Measurements from ENCODE around the gene ANKRD2.
"Not testable (repeated sequence)": the region's sequence is repeated elsewhere in the genome, so short reads cannot be mapped to it uniquely, and the experiment has no call there.

Gene ANKRD2

GRCh38 chr10:97574374-97575126 lies 2.0 kb downstream of the ANKRD2 start:
- no peak overlapping the region for H3K4me3 ChIP-seq (ENCODE audit: control insufficient read depth, low read depth, low read length)
- DNase-seq (ENCODE audit: low read depth) = peak; percentile 42

DNA sequence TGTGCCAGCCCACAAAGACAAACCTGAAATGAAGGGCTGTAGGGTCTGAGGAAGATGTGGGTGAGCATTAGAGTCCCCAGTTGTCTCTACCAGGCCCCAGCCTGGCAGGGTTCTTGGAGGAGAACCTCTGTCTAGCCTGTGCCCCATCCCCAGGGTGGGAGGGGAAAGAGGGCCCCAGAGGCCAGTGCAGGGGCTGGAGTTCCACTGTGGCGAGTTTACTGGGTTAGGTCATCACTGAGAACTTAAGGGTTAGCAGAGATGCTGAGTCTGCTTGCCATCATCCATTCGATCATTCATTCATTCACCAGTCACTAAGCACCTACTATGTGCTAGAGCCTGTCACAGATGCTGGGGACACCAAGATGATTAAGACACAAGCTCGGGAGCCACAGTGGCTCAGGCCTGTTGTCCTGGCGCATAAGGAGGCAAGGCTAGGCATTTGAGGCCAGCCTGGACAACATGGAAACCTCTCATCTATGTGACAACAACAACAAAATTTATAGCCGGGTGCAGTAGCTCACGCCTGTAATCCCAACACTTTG lies 2.6 kb downstream of the ANKRD2 start:
- no peak for DNase-seq (ENCODE audit: low read depth)
- no peak overlapping the region for H3K4me3 ChIP-seq (ENCODE audit: control insufficient read depth, low read depth, low read length)
- no peak for TF ChIP-seq CTCF (conservative IDR thresholded peaks at IDR 0.05; ENCODE audit: control insufficient read depth, insufficient read depth, low read depth, low read length)

More at GRCh38 chr10:97574374-97575126, 2.0 kb downstream of the ANKRD2 start:
- no peak for TF ChIP-seq CTCF (conservative IDR thresholded peaks at IDR 0.05; ENCODE audit: control insufficient read depth, insufficient read depth, low read depth, low read length)

GRCh38 chr10:97576487-97576886 lies 3.9 kb downstream of the ANKRD2 start:
- H3K4me3 ChIP-seq (ENCODE audit: control insufficient read depth, low read depth, low read length); DNase-seq (ENCODE audit: low read depth): not testable (repeated sequence)

DNA sequence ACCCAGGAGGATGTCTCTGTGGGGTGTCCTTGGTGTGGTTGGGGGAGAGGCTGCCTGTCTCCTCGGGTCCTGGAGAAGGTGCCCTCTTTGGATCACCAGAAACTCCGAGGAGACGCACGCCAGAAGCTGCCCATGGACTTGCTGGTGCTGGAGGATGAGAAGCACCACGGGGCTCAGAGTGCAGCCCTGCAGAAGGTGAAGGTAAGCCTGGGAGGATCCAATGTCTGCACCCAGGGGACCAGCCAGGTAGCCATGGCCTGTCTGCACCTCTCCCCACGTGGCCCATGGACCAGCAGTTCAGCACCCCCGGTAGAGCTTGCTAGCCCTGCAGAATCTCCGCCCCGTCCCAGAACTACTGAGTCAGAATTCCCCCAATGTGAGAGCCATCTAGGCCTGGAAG lies 5.1 kb downstream of the ANKRD2 start:
- no peak for TF ChIP-seq CTCF (conservative IDR thresholded peaks at IDR 0.05; ENCODE audit: control insufficient read depth, insufficient read depth, low read depth, low read length)
- H3K4me3 ChIP-seq (ENCODE audit: control insufficient read depth, low read depth, low read length) = no peak overlapping the region
- no peak for DNase-seq (ENCODE audit: low read depth)

DNA sequence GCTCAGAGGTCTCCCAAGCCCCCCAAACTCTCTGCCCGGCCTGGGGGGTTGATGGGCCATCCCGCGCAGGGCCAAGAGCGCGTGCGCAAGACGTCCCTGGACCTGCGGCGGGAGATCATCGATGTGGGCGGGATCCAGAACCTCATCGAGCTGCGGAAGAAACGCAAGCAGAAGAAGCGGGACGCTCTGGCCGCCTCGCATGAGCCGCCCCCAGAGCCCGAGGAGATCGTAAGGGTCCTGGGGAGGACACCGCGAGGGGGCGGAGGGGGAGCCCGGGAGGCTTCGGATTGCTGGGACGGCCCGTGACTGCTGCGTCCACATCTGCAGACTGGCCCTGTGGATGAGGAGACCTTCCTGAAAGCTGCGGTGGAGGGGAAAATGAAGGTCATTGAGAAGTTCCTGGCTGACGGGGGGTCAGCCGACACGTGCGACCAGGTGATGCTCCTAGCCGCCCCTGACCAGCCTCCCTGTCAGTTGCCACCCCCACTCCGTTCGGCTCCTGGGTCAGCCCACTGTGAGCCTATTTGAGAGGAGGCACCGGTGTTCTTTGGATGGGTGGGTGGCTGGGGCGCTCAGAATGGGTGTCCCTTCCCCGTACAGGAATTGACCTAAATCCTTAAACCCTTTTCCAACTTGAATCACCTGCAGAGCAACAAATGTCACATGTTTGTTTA lies 5.7 kb downstream of the ANKRD2 start:
- no peak for TF ChIP-seq CTCF (conservative IDR thresholded peaks at IDR 0.05; ENCODE audit: control insufficient read depth, insufficient read depth, low read depth, low read length)
- peak overlapping the region; percentile 29 for H3K4me3 ChIP-seq (ENCODE audit: control insufficient read depth, low read depth, low read length)
- no peak for DNase-seq (ENCODE audit: low read depth)

DNA sequence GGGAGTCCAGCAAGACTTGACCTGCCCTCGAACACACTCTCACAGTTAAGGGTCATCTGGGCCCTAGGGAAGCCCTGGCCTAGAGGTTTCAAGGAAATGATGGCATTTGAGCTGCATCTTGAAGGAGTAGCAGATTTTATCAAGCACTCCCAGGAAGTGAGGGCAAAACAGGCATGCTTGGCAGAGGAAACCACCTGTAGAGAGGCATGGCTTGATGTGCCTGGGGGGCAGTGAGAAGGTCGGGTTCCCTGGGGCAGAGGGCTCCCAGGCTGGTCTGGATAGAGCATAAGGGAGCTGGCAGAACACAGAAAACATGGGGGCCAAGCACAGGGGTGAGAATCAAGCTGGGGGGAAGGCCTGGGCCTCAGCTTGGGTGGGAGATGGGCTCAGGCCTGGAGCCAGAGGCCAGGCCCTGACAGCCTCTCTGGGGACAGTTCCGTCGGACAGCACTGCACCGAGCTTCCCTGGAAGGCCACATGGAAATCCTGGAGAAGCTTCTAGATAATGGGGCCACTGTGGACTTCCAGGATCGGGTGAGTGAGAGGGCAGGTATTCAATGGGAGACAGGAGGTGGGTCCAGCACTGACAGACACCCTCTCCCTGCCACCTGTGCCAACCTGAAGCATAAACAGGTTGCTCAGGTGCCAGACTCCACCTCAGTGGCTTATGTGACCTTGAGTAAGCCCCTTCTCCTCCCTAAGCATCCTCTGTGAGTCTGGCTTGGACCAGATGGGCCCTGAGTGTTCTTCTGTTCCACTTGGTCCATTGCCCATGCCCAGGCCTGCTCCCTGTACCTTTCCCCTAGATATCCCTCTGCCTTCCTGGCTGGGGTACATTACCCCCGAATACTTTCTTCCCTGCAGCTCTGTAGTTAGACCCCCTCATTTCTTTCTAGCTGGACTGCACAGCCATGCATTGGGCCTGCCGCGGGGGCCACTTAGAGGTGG lies 8.1 kb downstream of the ANKRD2 start:
- DNase-seq (ENCODE audit: low read depth) = no peak
- H3K4me3 ChIP-seq (ENCODE audit: control insufficient read depth, low read depth, low read length) = no peak overlapping the region
- no peak for TF ChIP-seq CTCF (conservative IDR thresholded peaks at IDR 0.05; ENCODE audit: control insufficient read depth, insufficient read depth, low read depth, low read length)
